GM19193 (cell line): ENCODE measurements around the gene STYXL1.

ENCODE experiments used
- POLR2A ChIP-seq: IDR thresholded peaks from 4 replicates; pipeline ENCODE4 v1.6.1; 2011; ENCODE audit not compliant: insufficient read depth, insufficient read length; ENCODE audit errors: extremely low read depth

The STYXL1 gene

DNA sequence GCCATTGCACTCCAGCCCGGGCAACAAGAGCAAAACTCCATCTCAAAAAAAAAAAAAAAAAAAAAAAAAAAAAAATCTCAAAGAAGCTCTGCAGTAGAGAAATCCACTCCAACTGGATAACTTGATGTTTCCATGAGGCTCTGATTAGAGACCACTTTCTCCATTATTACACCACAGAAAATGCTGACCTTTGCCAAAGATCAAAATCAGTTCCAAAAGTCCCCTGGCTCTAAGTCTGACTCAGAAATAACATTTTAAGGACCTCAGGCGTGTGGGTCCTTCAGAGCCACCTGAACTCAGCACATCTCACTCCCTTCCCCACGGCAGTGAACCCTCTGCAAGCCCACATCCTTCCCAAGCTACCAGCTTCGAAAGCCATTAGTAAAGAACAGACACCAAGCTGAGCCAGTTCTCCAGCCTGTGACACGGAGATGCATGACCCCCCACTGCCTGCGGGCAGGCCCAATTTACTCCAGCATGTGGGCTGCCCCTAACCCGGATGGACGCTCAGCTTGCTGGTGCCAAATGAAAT is 39.6 kb downstream of the STYXL1 start:
- TF ChIP-seq POLR2A = no peak

DNA sequence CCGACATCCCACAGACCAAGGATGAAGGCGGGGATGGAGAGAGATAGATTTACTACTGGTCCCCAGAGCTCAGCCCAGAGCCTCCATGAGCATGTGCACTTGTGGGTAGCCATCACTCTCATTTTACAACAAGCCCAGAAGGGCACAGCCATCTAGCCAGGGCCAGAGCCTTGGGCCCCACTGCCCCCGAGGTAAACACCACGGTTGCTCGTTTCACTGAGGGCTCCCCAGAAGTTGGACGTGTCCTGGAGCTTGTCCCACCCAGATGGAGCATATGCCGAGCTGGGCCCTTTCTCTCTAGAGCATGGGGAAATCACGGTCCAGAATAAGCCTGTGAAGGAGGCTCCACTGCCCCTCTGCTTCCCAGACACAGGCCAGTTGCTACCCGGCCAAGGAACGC is 44.4 kb downstream of the STYXL1 start:
- TF ChIP-seq POLR2A = no peak

DNA sequence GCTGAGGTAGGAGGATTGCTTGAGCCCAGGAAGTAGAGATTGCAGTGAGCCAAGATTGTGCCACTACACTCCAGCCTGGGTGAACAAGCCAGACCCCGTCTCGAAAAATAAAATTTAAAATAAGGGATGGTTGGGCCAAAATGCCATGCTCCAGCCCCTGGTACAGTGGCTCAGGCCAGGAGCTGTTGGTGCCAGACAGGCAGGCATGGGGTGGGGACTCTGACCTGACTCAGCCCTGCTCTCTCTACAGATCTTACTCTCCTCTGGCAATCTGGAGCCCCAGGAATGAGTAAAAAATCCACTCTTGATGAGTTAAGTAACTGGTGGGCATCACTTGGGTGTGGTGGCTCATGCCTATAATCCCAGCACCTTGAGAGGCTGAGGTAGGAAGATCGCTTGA is 45.0 kb downstream of the STYXL1 start:
- no peak for TF ChIP-seq POLR2A

GRCh38 chr7:76002139-76002538 is 45.7 kb downstream of the STYXL1 start:
- no peak for TF ChIP-seq POLR2A

- TF ChIP-seq POLR2A = no peak
Observed at GRCh38 chr7:76000566-76000965, 47.2 kb downstream of the STYXL1 start.

GRCh38 chr7:75998038-75998437 is 49.8 kb downstream of the STYXL1 start:
- TF ChIP-seq POLR2A = no peak

DNA sequence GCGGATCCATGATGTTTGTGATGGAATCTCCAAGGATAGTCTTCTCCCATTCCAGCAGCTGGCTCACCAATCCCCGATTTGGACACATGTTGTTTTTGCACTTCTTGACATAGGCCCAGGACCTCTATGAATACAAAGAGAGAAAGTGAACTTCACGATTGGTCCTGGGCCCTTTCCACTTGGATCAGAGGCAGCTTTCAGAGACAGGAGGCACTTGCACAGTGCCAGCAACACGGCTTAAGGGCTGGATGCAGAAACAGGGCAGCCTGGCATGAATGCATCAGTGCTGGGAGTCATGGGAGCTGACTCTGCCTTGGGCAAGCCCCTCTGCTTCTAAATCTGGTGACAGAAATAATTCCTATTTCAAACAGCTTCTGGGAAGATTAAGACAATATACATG is 51.3 kb downstream of the STYXL1 start:
- no peak for TF ChIP-seq POLR2A

DNA sequence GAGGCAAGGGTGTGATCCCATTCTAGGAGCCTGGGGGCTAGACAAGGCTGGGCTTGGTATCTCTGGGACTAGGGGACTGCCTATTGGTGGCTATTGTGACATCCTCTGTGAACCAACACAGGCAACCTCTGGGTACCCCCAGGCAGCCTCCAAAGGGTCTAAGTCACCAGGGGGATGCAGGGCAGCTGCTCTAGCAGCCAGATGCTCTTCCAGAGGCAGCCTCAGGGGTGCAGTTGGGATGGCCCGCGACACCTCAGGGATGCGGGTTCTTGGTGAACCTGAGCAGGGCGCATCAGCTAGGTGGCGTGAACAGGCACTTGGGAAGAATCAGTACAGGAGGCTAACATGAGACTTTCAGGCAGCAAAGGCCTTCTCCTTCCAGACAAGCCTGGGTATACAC is 51.8 kb downstream of the STYXL1 start:
- no peak for TF ChIP-seq POLR2A

DNA sequence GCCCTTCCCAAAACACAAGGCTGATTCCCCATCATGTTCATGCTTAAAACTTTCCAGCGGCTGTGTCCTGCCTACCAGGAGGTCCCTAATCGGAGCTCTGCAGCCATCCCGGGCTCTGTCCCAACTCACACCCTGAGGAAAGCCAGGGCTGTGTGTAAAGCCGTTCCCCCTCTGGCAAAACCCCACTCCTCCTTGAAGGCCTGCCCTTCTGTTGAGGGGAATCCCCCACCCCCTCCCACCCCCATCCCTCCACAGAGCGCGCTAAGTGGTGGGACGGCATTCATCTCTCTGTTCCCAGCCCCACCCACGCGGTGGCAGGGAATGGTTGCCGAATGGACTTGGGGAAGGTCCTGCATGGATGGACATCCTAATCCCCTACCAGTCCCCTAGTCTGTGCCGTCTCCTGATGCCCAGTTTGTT is 52.7 kb downstream of the STYXL1 start:
- TF ChIP-seq POLR2A = no peak

GRCh38 chr7:75994388-75995051 is 53.3 kb downstream of the STYXL1 start, which contains the start of gene TMEM120A:
Gene TMEM120A (minus strand): TSS chr7:75994595. CDS start chr7:75994570, 25 bp downstream.
- TF ChIP-seq POLR2A = peak; percentile 53

GRCh38 chr7:75993689-75994387 is 54.0 kb downstream of the STYXL1 start:
- TF ChIP-seq POLR2A = no peak

GRCh38 chr7:75992083-75992755 is 55.6 kb downstream of the STYXL1 start:
- no peak for TF ChIP-seq POLR2A

DNA sequence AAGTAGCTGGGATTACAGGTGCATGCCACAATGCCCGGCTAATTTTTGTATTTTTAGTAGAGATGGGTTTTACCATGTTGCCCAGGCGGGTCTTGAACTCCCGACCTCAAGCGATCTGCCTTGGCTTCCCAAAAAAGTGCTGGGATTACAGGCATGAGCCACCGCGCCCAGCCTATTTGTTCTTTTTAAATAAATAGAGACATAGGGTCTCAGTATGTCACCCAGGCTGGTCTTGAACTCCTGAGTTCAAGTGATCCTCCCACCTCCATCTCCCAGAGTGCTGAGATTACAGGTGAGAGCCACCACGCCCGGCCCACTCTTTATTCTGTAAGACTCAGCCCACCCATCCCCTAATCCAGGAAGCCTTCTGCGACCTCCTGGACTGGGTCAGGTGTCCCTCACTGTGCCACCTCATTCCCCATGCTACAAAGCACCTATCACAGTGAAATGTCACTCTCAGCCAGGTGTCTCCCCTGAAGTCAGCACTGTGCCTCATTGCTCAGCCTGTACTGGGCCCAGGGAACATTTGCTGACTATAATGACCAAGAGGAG is 56.2 kb downstream of the STYXL1 start:
- TF ChIP-seq POLR2A = no peak

DNA sequence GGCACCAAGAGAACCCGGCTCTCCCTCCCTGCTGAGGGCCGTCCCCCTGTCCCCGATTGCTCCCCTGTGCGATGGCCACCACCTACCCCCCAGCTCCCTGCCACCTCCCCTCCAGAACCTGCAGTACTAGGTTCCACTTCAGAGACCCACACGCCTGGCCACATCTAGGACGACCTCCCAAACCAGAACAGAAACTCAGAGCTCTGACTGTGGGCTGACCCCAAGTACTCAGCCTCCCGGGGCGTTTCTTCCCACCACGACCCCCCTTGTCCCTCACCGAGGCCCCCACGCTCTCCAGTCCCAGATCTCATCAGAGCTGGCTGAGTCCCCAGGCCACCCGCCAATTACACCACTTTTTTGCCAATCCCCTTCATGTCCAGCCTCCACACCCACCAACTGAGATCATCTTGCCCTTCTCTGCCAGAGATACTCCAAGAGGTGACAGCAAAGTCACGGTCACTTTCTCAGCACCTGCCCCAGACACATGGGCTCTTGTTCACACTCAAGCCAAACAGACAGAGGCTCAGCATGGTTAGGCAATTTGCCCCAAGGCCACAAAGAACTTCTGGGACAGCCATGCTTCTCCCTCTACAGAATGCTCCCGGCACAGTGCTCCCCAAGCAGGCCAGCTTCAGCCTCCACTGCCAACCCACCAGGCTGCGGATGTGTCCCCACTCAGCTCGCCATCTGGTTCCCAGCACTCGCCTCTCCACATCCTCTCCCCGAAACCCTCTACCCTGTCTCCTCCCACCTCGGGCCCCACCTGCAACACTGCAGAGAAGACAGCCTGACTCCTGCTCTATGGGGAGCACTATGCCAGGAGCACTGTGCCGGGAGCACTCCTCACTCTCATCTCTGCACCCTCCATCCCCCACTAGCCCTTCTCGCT is 58.1 kb downstream of the STYXL1 start:
- TF ChIP-seq POLR2A = no peak
